Germinal center (tissue), 1 donor: ENCODE measurements around the gene PPP1R12A.
"Not testable (repeated sequence)": the region's sequence is repeated elsewhere in the genome, so short reads cannot be mapped to it uniquely, and the experiment has no call there.

Experiments
- DNase-seq: peaks from one replicate; pipeline ENCODE4 v3.0.0; 2012; ENCODE audit warnings: mixed read lengths, low spot score

Gene PPP1R12A

DNA sequence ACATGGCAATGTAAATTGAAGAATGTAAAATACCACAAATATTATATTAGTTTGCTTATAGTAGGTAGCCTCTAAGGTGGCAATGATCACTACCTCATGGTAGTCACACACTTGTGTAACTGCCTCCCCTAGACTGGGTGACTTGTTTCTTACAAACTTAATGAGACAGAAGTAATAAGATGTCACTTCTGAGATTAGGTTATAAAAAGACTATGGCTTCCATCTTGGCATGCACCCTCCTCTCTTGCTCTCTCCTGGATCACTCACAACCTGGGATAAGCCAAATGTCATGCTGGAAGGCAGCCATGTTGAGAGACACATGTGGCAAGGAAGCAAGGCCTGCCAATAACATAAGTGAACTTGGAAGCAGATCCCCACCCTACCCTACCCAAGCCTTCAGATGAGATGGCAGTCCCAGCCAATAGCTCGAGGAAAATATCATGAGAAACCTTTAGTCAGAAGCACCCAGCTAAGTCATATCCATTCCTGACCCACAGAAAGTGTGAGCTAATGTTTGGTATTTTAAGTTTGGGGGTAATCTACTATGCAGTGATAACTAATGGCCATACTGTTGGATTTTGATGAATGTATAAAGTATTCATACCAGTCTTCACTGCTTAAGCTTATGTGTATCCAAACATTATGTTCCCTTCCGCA is 43.3 kb downstream of the PPP1R12A start:
- DNase-seq = no peak

DNA sequence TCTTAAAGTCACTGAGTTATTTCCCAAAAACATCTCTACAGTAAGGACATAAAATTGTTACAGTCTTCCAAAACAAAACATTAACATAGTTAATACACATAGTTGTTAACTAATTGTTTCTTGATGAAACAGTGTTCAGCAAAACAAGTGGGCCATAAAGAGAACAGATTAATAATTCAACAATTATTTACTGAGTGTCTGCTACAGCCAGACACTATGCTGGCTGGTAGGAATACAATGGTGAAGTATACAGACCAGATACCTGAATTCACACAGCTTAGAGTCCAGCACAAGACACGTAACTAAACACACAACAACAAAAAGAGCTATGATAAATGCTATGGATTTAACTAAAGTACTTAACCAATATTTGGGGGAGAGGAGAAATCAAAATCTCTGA is 47.0 kb downstream of the PPP1R12A start:
- DNase-seq = no peak

GRCh38 chr12:79886917-79887519 is 47.9 kb downstream of the PPP1R12A start:
- DNase-seq = peak; percentile 11

DNA sequence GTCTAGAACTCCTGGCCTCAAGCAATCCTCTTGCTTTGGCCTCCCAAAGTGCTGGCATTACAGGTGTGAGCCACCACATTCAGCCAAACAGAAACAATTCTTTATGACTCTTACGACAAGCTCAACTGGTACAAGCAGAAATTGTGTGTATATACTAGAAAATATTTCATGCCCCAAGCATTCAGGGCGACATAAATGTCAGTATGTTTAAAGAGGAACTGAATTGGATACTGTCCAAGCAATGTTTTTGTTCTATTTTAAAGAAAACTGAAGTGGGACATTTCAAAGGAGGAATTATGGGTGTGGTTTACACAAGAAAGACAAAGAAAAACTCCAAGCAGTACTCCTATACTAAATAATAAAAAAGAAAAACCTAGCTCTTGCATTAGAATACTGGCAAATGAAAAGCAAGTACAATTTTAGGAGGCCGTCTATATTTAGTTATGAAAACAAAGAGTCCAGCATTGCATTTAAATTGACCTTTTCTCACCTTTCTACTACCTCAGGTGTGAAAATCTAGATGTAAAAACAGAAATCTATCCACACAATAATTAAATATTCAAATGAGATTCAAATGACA is 48.9 kb downstream of the PPP1R12A start:
- DNase-seq = no peak

GRCh38 chr12:79884401-79885006 is 50.4 kb downstream of the PPP1R12A start:
- DNase-seq = no peak

- DNase-seq = no peak
These were observed 51.7 kb downstream of the PPP1R12A start for GRCh38 chr12:79883216-79883615.

DNA sequence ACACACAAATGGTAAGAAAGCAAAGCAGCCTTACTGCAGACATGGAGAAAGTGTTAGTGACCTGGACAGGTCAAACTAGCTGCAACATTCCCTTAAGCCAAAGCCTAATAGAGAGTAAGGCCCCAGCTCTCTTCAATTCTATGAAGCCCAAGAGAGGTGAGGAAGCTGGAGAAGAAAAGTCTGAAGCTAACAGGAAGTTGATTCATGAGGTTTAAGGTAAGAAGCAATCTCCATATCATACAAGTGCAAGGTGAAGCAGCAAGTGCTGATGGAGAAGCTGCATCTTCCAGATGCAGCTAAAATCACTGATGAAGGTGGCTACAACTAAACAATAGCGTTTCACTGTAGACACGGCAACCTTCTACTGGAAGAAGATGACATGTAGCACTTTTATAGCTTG is 53.5 kb downstream of the PPP1R12A start:
- no peak for DNase-seq

- not testable (repeated sequence) for DNase-seq
These were observed 56.4 kb downstream of the PPP1R12A start for GRCh38 chr12:79878506-79878905.

DNA sequence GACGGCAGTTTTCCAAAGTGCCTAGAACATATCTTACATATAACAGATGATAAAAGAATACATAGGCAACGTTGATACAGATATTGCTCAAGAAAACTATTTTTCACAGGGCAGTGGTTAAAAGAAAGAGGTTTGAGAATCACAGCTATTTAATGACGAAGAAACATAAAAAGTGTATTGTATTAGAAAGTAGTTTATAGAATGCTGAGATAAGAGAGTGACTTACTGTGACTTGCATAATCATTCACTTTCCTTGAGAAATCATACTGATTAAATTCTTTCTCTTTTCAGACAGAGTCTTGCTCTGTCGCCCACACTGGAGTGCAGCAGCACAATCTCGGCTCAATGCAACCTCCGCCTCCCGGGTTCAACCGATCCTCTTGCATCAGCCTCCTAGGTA is 57.7 kb downstream of the PPP1R12A start:
- DNase-seq = no peak

DNA sequence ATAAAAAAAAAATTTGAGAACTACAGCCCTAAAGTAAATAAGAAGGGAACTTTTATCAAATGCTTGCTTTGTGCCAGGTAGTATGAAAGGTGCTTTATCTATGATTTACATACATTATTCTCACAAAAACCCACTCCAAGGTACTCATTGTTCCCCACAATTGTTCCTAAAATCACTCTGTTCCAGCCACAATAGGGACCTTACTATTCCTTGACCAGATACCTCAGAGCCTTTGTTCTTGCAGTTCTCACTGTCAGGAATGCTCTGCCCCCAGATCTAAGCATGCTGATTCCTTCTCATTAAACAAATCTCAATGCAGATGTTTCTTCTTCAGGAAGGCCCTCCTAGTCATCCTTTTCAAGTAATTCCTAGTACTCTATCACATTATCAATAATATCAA is 60.2 kb downstream of the PPP1R12A start:
- DNase-seq = no peak

DNA sequence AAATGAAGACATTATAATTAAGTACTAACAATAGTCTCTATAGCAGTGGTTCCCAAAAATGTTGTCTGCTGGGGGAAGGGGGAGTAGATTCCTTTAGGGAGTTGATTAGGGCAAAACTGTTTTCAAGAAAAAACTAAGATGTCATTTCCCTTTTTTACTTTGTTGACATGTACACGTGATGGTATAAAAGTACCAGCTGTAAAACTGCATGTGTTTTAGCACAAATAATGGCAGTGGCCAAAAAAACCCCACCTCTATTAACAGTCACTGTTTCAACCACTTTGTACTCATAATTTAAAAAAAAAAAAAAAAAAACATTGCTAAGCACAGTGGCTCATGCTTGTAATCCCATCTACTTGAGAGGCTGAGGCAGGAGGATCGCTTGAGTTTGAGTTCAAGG is 61.7 kb downstream of the PPP1R12A start:
- DNase-seq = no peak

GRCh38 chr12:79871621-79872020 is 63.3 kb downstream of the PPP1R12A start:
- DNase-seq = no peak

DNA sequence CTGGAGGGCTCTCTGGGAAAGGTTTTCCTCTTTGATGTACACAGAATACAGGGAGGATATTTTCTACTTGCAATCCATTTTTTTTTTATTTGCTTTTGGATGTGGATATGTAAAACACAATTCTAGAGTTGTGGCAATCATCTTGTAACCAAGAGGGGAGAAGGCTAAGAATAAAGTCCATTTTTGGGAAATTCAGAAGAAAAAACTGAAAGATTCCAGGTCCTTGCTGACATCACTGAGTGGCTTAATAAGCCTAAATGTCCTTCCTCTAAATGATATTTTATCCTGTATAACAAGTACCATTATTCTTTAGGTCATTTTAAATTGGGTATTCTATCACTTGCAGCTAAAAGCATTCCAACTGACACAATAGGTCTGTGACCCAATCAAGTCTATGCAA is 64.0 kb downstream of the PPP1R12A start:
- DNase-seq = no peak

- no peak for DNase-seq
These were observed 75.3 kb downstream of the PPP1R12A start for GRCh38 chr12:79859646-79860045.

- no peak for DNase-seq
These were observed 76.4 kb downstream of the PPP1R12A start for GRCh38 chr12:79858518-79858917.

- no peak for DNase-seq
These were observed 77.2 kb downstream of the PPP1R12A start for GRCh38 chr12:79857675-79858074.

- no peak for DNase-seq
These were observed 84.1 kb downstream of the PPP1R12A start for GRCh38 chr12:79850610-79851299.

GRCh38 chr12:79848339-79848738 is 86.6 kb downstream of the PPP1R12A start:
- DNase-seq = no peak

- no peak for DNase-seq
These were observed 87.5 kb downstream of the PPP1R12A start for GRCh38 chr12:79847417-79847816.

DNA sequence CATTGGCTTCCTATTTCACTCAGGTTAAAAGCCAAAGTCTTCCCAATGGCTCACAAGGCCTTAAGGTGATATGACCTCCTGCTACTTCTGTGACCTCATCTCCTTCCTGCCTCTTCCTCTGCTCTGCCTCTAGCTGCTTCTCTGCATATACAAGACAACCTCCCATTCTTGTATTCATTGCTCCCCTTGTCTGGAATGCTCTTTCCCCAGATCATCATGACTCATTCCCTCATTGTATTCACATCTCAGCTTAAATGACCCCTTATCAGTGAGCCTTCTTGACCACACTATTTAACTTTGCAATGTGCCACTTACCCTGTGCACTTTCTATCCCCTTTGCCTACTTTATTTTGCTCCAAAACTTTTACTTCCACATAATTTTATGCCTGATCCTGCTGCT is 90.2 kb downstream of the PPP1R12A start:
- no peak for DNase-seq

- no peak for DNase-seq
These were observed 90.9 kb downstream of the PPP1R12A start for GRCh38 chr12:79843978-79844377.

GRCh38 chr12:79842630-79843029 is 92.3 kb downstream of the PPP1R12A start:
- no peak for DNase-seq

DNA sequence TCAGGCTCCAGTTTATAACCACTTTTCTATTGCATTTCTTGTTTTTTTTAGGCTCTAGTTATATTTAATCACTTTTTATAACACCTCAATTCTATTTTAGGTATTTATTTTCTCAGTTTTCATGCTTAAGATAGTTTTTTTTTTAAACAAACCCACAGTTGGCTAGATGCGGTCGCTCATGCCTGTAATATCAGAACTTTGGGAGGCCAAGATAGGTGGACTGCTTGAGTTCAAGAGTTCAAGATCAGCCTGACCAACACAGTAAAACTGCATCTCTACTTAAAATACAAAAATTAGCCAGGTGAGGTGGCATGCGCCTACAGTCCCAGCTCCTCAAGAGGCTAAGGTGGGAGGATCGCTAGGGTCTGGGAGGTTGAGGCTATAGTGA is 93.0 kb downstream of the PPP1R12A start:
- DNase-seq = no peak
